ENCODE measurements around the gene MMP20. TPM values are rescaled to one million over a fixed set of nuclear protein-coding genes. Genes with fewer than 3 reads are reported as not detected.

Gene MMP20
- total RNA-seq, 4 donors from 2014 or later = not detected

- Histone ChIP-seq H3K4me3 (no peak overlapping the region), H3K4me1 (no peaks in the 10 kb centered on the region), H3K27me3 (no peaks in the 10 kb centered on the region), H3K9me3 (no peaks in the 10 kb centered on the region), H3K36me3 (no peaks in the 10 kb centered on the region), H3K27ac (no peak overlapping the region)
- WGBS = 92% methylated on average over 1 of the region's 1 CpG
- no peak for DNase-seq (ENCODE audit: low spot score in 2 of 2)
- TF ChIP-seq EP300 (IDR thresholded peaks at IDR 0.05) (no peak), POLR2A (IDR thresholded peaks at IDR 0.05) (no peak), CTCF (IDR thresholded peaks at IDR 0.05) (no peak)
Observed at GRCh38 chr11:102527041-102527440, 98.1 kb downstream of the MMP20 start.

Other genes with a start within 250 kb of the MMP20 start
- 100 to 1,000 TPM; 161 to 212 (median 197) TPM for gene TMEM123, start 172.6 kb downstream of the MMP20 start, total RNA-seq
- 100 to 1,000 TPM in 1 of 4 donors, 10 to 100 TPM in 3; 29.9 to 155 (median 81.8) TPM for gene MMP7, start 94.6 kb downstream of the MMP20 start, total RNA-seq
- gene MMP27, start 80.4 kb upstream of the MMP20 start, total RNA-seq = under 1 TPM in 1 of 4 donors, not detected in 3; 0.65 TPM
- gene MMP8, start 99.6 kb upstream of the MMP20 start, total RNA-seq = under 1 TPM in 1 of 4 donors, not detected in 3; 0.15 TPM
- not detected for gene MMP10, start 155.3 kb upstream of the MMP20 start, total RNA-seq
- under 1 TPM in 1 of 4 donors, not detected in 3; 0.40 TPM for gene MMP1, start 172.8 kb upstream of the MMP20 start, total RNA-seq
- gene MMP3, start 218.3 kb upstream of the MMP20 start, total RNA-seq = 10 to 100 TPM in 1 of 4 donors, 1 to 10 TPM in 3; 1.4 to 17.2 (median 4.6) TPM
- gene MMP12, start 249.7 kb upstream of the MMP20 start, total RNA-seq = not detected